Lower lobe of right lung (tissue), 2 donors: ENCODE data around the gene PPEF1. TPM values are rescaled to one million over a fixed set of nuclear protein-coding genes. Genes with fewer than 3 reads are reported as not detected.

ENCODE experiments used
- ATAC-seq, 2 donors: fragments of 200-7000 bp; cut with Tn5 transposase; one replicate each; pipeline ENCODE4 v1.9.1; 2020 to 2022; ENCODE audit warnings: mild to moderate bottlenecking in 2 of 2, moderate library complexity in 2 of 2
- DNase-seq: peaks from one replicate; pipeline ENCODE4 v3.0.0-alpha.2; 2020
- H3K27ac ChIP-seq: fragments of 200-600 bp; one replicate; pipeline ENCODE4 v1.8.0; 2022
- H3K27me3 ChIP-seq: fragments of 200-600 bp; one replicate; pipeline ENCODE4 v1.8.0; 2022; ENCODE audit warnings: low read depth
- H3K36me3 ChIP-seq: fragments of 200-600 bp; one replicate; pipeline ENCODE4 v1.8.0; 2022; ENCODE audit warnings: mild to moderate bottlenecking
- H3K4me1 ChIP-seq: fragments of 200-600 bp; one replicate; pipeline ENCODE4 v1.8.0; 2022
- H3K4me3 ChIP-seq: fragments of 200-600 bp; one replicate; pipeline ENCODE4 v1.8.0; 2022; ENCODE audit warnings: mild to moderate bottlenecking
- H3K9me3 ChIP-seq: fragments of 200-600 bp; one replicate; pipeline ENCODE4 v1.8.0; 2022
- CTCF ChIP-seq: fragments of 200-600 bp; IDR thresholded peaks from one replicate; pipeline ENCODE4 v1.8.0; 2022; ENCODE audit warnings: antibody characterized with exemption, mild to moderate bottlenecking
- intact Hi-C: fragments of 100-400 bp; cut with DNase I; formaldehyde crosslinking; loops from one replicate; pipeline ENCODE4 v1.11.0; 2022
- long read RNA-seq: library from polyadenylated mRNA; unstranded; transcript quantifications from one replicate; pipeline ENCODE4 v2.0.0, GENCODE V29; 2021
- total RNA-seq: library from RNA; stranded (reverse); fragmentation: NEBNext Ultra II Directional; extraction: Animal tissue kit (Norgen Biotek cat#: 25700); gene quantifications from one replicate; pipeline ENCODE4 v1.2.1, GENCODE V29; 2021
- donor health status: DM: no; HTN: yes; CAD: no; lungs with severe emphysema.

PPEF1 gene
- total RNA-seq: 0.71 TPM
- long read RNA-seq: 0 reads

- Histone ChIP-seq H3K27me3 (no peaks in the 10 kb centered on the region), H3K9me3 (no peaks in the 10 kb centered on the region), H3K36me3 (no peaks in the 10 kb centered on the region), H3K4me1 (no peaks in the 10 kb centered on the region), H3K27ac (no peak within 1 kb of the TSS), H3K4me3 (no peak within 1 kb of the TSS)
- DNase-seq (no peak), ATAC-seq (no peak)
- TF ChIP-seq CTCF: no peak
- intact Hi-C loops: no loop called here
Observed at GRCh38 chrX:18707426-18708049, at the start of gene PPEF1. Gene PPEF1, plus strand, starts transcription at chrX:18707645. Its CDS starts 136 bp downstream, at chrX:18707781.

GRCh38 chrX:18661273-18661672 is 46.2 kb upstream of the PPEF1 start:
- DNase-seq (no peak), ATAC-seq (no peak)
- Histone ChIP-seq H3K27me3 (no peaks in the 10 kb centered on the region), H3K27ac (no peak overlapping the region), H3K4me1 (no peaks in the 10 kb centered on the region), H3K36me3 (no peaks in the 10 kb centered on the region), H3K9me3 (no peaks in the 10 kb centered on the region), H3K4me3 (no peak overlapping the region)
- TF ChIP-seq CTCF: no peak
- intact Hi-C loops: no loop called here

- no peaks in the 10 kb centered on the region for H3K9me3 ChIP-seq
- no peak overlapping the region for H3K27ac ChIP-seq
- no peak for TF ChIP-seq CTCF
- no peaks in the 10 kb centered on the region for H3K36me3 ChIP-seq
- ATAC-seq (no peak), DNase-seq (no peak)
- intact Hi-C loops: no loop called here
- H3K4me3 ChIP-seq: no peak overlapping the region
- H3K4me1 ChIP-seq: no peaks in the 10 kb centered on the region
- no peaks in the 10 kb centered on the region for H3K27me3 ChIP-seq
Observed at GRCh38 chrX:18664947-18665346, 42.5 kb upstream of the PPEF1 start.

GRCh38 chrX:18666614-18667013 is 40.8 kb upstream of the PPEF1 start:
- H3K4me1 ChIP-seq: no peaks in the 10 kb centered on the region
- H3K4me3 ChIP-seq: no peak overlapping the region
- no peak for TF ChIP-seq CTCF
- DNase-seq (peak; percentile 63), ATAC-seq (peak in 1 of 2 donors; percentile 50)
- H3K27ac ChIP-seq: no peak overlapping the region
- H3K27me3 ChIP-seq: no peaks in the 10 kb centered on the region
- intact Hi-C loops: no loop called here
- H3K9me3 ChIP-seq: no peaks in the 10 kb centered on the region
- H3K36me3 ChIP-seq: no peaks in the 10 kb centered on the region

- no peaks in the 10 kb centered on the region for H3K9me3 ChIP-seq
- no peaks in the 10 kb centered on the region for H3K4me1 ChIP-seq
- peak overlapping the region; percentile 56 for H3K27ac ChIP-seq
- DNase-seq: no peak
- no peak for TF ChIP-seq CTCF
- no peaks in the 10 kb centered on the region for H3K36me3 ChIP-seq
- no peaks in the 10 kb centered on the region for H3K27me3 ChIP-seq
- intact Hi-C loops: no loop called here
- peak in 1 of 2 donors; percentile 14 for ATAC-seq
- H3K4me3 ChIP-seq: no peak overlapping the region
Observed at GRCh38 chrX:18668071-18668835, 39.2 kb upstream of the PPEF1 start.
